ENCODE results near the gene ZNF585A. TPM values are rescaled to one million over a fixed set of nuclear protein-coding genes. Genes with fewer than 3 reads are reported as not detected.
"Not testable (repeated sequence)": the region's sequence is repeated elsewhere in the genome, so short reads cannot be mapped to it uniquely, and the experiment has no call there.

ZNF585A gene
- total RNA-seq, 4 donors from 2014 or later, result 18.6 to 49.4 (median 25.1) TPM

DNA sequence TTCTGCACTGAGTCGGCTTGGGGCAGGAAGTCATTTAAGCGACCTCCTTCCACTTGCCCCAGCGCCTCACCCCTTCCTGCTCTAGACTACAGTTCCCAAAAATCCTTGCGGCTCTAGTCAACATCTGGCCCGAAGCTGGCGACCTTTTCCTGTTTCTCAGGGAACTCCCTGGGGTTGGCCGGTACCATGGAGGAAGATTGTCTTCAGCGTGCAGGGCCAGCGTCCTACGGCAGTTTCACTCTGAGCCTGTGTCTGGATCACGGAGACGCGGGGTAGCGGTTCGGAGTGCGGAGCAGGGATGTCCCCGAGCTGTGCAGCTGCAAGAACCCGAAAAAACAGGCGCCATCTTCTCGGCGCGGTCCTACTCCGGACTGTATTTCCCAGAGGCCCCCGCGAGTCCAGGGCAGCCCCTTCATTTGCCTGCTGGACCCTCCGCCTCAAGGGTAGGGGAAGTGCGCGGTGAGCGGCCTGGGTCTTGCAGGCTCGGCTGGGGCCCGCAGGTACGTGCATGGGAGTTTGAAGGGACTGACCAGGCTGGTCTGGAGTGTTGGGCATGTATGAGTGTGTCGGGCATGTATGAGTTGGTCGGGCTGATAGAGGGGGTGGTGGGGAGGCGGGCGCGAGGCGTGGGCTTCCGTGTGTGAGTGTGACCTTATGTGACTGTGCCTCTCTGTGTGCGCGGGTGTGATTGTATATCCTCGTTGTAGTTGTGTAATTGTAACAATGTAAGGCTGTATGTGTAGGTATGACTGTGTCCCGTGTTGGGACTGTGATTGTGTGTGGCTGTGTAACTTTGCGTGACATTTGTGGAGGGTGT lies 45.5 kb upstream of the ZNF585A start, which contains the start of gene ZNF383:
Gene ZNF383, plus strand, starts transcription at position 440 of the 817 bp plus-strand sequence. CDS start 12,240 bp downstream, outside the sequence.
- intact Hi-C loops (cut with DNase I; ENCODE audit: low total_unique reads), result no loop called here
- Histone ChIP-seq H3K36me3 (no peaks in the 10 kb centered on the region), H3K27me3 (no peaks in the 10 kb centered on the region), H3K27ac (peak within 1 kb of the TSS; percentile 91 to 92), H3K4me1 (no peaks in the 10 kb centered on the region), H3K4me3 (peak within 1 kb of the TSS; percentile 74 to 96), H3K9me3 (no peaks in the 10 kb centered on the region)
- TF ChIP-seq, protein P1, sequence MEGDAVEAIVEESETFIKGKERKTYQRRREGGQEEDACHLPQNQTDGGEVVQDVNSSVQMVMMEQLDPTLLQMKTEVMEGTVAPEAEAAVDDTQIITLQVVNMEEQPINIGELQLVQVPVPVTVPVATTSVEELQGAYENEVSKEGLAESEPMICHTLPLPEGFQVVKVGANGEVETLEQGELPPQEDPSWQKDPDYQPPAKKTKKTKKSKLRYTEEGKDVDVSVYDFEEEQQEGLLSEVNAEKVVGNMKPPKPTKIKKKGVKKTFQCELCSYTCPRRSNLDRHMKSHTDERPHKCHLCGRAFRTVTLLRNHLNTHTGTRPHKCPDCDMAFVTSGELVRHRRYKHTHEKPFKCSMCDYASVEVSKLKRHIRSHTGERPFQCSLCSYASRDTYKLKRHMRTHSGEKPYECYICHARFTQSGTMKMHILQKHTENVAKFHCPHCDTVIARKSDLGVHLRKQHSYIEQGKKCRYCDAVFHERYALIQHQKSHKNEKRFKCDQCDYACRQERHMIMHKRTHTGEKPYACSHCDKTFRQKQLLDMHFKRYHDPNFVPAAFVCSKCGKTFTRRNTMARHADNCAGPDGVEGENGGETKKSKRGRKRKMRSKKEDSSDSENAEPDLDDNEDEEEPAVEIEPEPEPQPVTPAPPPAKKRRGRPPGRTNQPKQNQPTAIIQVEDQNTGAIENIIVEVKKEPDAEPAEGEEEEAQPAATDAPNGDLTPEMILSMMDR (IDR thresholded peaks at IDR 0.05), result peak in 1 of 4 experiments; percentile 2
- TF ChIP-seq POLR2A (IDR thresholded peaks at IDR 0.05), result peak in 1 of 2 donors; percentile 50
- DNase-seq, result peak; percentile 79 to 84

DNA sequence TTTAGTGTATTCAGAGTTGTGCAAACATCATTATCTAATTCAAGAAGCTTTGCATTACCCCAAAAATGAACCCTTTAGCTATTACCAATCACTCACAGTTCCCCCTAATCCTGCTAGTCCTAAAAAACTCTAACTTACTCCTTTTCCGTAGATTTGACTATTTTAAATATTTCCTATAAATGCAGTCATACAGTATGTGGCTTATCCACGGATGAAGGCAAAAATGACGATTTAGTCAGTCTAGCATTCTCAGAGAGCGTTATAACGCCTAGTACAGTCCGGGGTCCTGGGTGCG lies 44.9 kb upstream of the ZNF585A start:
- DNase-seq, result no peak
- H3K9me3 ChIP-seq, result no peaks in the 10 kb centered on the region
- peak overlapping the region; percentile 91 to 92 for H3K27ac ChIP-seq
- H3K4me3 ChIP-seq, result peak overlapping the region; percentile 74 to 96
- H3K27me3 ChIP-seq, result no peaks in the 10 kb centered on the region
- intact Hi-C loops (cut with DNase I; ENCODE audit: low total_unique reads), result no loop called here
- no peaks in the 10 kb centered on the region for H3K36me3 ChIP-seq
- H3K4me1 ChIP-seq, result no peaks in the 10 kb centered on the region
- no peak for TF ChIP-seq POLR2A (IDR thresholded peaks at IDR 0.05)
- TF ChIP-seq, protein P1 (IDR thresholded peaks at IDR 0.05), result no peak

DNA sequence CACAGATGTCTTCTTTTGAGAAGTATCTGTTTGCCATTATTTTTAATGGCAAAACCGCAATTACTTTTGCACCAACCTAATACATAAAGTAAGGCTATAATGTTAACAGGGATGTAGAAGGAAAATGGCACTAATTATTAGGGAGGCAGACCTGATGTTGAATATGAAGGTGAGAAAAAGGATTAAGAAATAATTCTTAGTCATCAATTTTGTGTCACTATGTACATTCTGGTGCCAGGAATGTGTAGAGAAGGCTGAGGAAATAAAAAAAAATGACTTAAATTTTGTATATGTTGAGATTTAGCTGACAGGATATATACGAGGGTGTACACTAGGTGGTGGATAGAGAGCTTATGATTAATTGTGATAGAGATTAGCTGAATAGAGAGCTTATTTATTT lies 25.3 kb upstream of the ZNF585A start:
- H3K4me3 ChIP-seq, result no peak overlapping the region
- H3K9me3 ChIP-seq, result peaks cover 0 to 19% of the 10 kb centered on the region in 2 donors

DNA sequence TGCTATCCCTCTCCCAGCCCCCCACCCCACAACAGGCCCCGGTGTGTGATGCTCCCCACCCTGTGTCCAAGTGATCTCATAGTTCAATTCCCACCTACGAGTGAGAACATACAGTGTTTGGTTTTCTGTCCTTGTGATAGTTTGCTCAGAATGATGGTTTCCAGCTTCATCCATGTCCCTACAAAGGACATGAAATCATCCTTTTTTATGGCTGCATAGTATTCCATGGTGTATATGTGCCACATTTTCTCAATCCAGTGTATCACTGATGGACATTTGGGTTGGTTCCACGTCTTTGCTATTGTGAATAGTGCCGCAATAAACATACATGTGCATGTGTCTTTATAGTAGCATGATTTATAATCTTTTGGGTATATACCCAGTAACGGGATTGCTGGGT lies 24.6 kb upstream of the ZNF585A start:
- intact Hi-C loops (cut with DNase I; ENCODE audit: low total_unique reads); H3K36me3 ChIP-seq: not testable (repeated sequence)

More for the DNA sequence above, 25.3 kb upstream of the ZNF585A start:
- Histone ChIP-seq H3K27ac (no peak overlapping the region), H3K36me3 (peaks cover 0 to 2% of the 10 kb centered on the region in 2 donors), H3K27me3 (no peaks in the 10 kb centered on the region), H3K4me1 (no peaks in the 10 kb centered on the region)
- intact Hi-C loops (cut with DNase I; ENCODE audit: low total_unique reads), result no loop called here
- no peak for DNase-seq
- TF ChIP-seq, protein P1 (IDR thresholded peaks at IDR 0.05), result no peak
- no peak for TF ChIP-seq POLR2A (IDR thresholded peaks at IDR 0.05)

DNA sequence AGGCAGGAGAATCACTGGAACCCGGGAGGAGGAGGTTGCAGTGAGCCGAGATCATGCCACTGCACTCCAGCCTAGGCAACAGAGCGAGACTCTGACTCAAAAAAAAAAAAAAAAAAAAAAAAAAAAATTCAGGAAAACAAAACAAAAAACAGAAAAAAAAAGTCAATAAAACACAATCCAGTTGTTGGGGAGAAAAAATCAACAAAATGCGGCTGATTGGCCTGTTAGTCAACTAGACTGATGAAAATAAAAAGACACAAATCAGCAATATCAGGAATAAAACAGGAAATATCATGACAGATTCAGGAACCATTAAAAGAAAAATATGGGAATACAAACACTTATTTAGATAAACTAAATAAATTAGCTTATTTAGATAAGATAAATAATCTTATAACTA lies 22.8 kb upstream of the ZNF585A start:
- H3K36me3 ChIP-seq; intact Hi-C loops (cut with DNase I; ENCODE audit: low total_unique reads); H3K27ac ChIP-seq; H3K4me3 ChIP-seq; H3K4me1 ChIP-seq; H3K27me3 ChIP-seq; DNase-seq: not testable (repeated sequence)
- peaks cover 0 to 37% of the 10 kb centered on the region in 2 donors for H3K9me3 ChIP-seq

More for the DNA sequence above, 24.6 kb upstream of the ZNF585A start:
- H3K4me1 ChIP-seq, DNase-seq, H3K27me3 ChIP-seq, H3K27ac ChIP-seq, H3K4me3 ChIP-seq: not testable (repeated sequence)
- peaks cover 0 to 20% of the 10 kb centered on the region in 2 donors for H3K9me3 ChIP-seq

DNA sequence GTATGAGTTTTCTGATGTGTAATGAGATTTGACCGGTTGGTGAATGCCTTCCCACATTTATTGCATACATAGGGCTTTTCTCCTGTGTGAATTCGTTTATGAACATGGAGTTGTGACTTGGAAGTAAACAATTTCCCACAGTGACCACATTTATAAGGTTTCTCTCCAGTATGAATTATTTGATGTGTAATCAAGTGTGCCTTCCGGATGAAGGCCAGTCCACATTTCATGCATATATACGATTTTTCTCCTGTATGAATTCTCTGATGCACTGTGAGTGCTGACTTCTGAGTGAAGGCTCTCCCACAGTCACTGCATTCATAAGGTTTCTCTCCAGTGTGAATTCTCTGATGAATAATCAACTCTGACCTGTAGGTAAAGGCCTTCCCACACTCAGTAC lies 13.6 kb upstream of the ZNF585A start:
- DNase-seq; H3K27ac ChIP-seq; intact Hi-C loops (cut with DNase I; ENCODE audit: low total_unique reads): not testable (repeated sequence)

More for the DNA sequence above, 13.6 kb upstream of the ZNF585A start:
- H3K36me3 ChIP-seq, H3K4me3 ChIP-seq, H3K4me1 ChIP-seq, H3K27me3 ChIP-seq: not testable (repeated sequence)
- H3K9me3 ChIP-seq, result peaks cover 4 to 70% of the 10 kb centered on the region in 2 donors
